Esophagus mucosa (tissue), 1 donor: ENCODE measurements around the gene CLBA1. TPM values are rescaled to one million over a fixed set of nuclear protein-coding genes. Genes with fewer than 3 reads are reported as not detected.
A peak's percentile ranks its signal among the peaks of the same experiment; 100 is the strongest.

Experiments used
- ATAC-seq: fragments of 200-7000 bp; cut with Tn5 transposase; one replicate; pipeline ENCODE4 v1.9.1; 2020
- total RNA-seq: library from RNA; stranded (reverse); gene quantifications from one replicate; pipeline ENCODE4 v1.2.4, GENCODE V29; 2023
- donor health status: DM: yes; HTN: yes; CAD: no.

Gene CLBA1
- total RNA-seq, 1 donor from 2014 or later = 8.2 TPM

DNA sequence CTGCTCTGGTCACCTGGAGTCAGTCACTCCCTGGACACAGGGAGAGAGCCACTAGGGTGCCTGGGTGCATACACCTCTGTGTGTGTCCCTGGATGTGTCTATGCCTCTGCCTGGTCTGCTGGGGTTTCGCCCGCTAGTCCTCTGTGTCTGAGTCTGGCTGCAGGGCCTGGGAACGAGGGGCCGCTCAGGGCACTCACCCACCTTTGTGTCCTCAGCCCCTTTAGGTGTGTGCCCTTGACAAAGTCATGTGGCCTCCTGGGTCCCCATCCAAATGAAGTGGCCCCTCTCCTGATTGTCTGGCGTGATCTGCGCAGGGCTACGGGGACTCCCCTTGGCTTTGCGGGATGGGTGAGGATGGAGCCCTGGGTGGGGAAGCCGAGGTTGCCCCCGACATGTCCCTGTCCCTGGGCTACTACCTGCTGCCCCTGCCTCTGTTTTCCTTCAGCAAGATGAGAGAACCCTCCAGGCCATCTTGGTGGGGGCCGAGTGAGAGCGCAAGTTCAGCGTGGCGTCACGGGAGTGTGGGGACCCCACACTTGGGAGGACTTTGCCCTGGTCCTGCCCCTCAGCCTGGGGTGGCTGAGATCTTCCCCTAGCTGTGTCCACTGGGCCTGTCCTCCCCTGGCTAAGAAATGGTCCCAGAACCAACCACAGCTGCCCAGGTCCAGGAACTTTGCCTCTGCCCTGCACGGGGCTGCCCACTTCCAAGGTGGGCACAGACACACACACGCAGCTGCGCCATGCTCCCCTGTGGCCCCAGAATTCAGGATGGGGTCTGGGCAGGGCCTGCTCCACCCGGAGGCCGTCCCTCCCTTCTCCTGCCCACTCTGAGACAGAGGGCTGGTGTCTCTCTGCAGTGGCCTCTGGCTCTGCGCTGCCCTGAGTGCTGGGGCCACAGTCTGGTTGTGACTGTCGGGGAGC, 4.7 kb upstream of the CLBA1 start:
- no peak for ATAC-seq

DNA sequence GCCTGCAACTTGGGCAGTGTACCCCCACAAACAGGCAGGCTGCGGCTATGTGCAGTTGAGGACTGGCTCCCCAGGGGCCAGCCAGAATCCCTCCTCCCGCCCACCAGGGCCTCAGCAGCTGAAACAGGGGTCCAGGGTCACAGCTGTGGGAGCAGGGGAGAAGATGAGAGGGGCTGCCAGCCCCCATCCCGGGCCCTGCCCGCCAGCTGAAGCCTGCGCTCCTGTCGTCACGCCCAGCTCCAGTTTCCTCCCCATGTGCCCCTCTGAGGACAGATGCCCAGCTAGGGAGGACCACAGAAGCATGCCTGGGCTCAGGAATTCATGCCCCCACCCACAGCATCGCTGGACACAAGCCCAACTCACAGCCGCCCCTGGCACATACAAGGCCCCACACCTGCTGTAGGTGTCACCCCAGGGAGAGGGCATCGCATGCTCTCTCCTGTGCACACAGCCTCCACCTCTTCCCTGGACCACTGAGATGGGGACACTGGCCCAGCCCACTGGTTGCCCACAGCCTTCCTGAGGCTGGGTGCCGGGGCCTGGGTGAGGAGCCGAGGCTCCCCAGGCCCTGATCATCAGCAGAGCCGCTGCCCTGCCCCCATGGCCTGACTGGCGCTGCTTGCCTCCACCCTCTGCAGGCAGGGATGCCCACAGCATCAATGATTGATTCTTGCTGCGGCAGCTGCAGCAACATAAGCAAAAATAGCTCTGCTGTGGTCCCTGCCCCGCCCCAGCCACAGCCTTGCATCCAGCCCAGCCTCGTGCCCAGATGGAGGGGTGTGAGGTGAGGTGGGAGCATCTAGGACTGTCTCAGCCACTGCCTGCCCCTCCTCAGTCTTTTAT, 3.7 kb upstream of the CLBA1 start:
- no peak for ATAC-seq

DNA sequence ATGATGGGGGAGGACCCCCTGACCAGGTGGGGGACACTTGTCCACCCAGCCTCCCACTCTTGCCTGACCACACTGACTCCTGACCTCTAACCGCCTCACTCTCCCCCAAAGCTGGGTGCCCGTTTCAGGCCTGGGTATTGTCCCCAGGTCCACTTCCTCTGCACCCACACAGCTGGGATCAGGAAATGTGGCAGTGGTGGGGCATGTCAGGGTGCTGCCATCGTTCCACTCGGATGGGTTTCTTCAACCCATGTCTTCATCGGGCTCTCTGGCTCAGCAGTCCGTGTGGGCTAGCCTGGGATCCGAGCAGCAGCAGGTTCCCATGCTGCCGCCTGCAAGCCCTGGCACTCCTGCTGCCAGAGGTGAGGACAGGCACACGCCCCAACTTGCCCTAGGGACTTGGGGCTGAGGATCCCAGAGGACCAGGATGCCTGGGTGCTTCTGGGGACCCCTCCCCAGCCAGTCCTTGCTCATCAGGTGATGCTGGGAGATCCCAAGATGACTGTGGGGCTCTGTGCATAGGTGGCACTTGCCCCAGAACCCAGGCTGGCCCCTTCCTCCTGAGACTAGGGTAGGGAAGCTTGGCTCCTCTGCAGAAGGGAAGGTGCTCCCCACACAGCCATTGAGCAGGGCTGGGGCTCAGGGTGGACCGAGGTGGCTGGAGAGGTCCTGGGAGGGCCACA, 2.9 kb upstream of the CLBA1 start:
- no peak for ATAC-seq

DNA sequence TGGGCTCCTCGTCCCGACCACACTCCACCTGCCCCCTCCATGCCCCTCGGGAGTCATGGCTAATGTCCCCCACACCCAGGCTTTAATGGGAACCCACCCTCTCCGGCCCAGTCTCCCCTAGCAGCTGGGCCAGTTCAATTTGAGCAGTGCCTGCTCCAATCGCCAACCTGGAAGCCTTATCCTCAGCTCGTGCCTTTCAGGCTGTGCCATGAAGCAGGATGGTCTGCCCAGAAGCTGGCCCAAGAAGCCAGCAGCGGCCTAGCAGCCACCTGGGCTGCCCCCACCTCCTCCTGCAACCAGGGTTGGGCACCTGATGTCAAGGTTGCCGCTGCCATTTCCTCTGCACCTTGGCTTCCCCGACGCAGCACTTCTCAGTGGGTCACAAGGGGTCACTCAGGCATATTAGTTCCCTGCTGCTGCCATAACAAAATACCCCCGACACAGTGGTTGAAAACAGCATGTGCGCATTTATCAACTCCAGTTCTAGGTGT, 2.3 kb upstream of the CLBA1 start:
- ATAC-seq = no peak

DNA sequence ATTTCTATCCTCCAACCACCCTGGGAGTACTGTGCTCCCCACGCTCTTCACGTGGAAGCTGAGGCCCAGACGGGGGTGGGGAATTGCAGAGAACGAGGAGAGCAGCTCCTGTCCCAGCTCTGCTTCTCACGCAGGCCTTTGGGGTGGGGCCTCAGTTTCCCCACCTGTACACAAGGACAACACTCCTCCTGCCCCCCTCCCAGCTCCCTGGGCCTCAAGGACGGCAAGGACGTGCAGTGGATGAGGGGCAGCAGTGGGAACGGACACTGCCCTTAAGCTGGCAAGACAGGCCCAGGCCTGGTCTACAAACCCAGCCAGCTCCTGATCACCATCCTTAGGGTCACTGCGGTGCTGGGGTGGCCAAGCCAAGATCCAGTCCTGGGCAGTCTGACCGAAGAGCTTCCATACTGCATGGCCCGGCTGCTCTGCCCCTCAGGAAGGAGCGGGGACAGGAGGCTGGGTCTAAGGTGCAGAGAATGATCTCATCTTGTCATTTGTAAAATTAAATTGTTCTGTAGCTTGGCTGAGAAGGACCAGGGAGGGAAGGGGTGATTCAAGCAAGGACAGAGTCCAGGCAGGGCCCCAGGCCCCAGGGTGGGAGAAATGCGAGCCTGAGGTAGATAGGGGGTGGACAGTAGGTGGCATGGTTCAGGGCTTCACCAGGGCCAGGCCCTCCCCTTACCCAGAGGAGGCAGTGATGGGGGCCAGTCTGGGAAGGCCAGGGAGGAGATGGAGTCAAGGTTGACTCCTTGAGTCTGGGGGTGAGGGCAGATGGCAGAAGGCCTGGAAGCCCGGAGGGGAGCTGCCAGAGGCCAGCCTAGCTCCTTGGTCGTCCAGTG, 1.3 kb upstream of the CLBA1 start:
- ATAC-seq = no peak

DNA sequence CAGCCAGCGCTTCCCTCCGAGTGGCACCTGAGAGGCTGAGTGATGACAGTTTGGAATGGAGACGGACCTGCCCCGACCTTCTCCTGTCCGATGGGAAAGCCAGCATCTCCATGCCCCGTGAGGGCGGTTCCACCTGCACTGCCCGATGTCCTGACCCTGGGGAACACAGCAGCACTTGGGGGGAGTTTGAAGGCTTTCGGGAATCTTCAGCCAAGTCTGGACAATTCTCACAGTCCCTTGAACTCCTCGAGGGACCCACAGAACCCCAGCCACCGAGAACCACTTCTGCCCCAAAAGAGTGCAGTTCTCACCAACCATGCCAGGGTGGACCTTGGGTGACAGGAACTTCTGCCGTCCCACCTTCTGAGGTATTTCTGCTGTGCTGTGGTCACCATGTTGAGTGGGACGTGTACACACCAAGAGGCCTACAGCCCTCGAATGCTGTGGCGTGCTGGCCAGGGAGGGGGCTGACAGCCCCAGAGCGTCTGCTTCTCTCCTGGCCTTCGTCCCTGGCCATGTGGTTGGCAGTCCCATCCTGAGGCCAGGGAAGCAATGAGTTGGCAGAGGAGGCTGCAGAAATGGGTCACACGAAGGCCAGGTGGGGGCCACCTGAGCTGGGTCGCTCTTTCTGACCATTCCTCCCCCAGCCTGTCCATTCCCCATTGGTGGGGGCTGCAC, 1.0 kb downstream of the CLBA1 start:
- peak; percentile 1 for ATAC-seq

DNA sequence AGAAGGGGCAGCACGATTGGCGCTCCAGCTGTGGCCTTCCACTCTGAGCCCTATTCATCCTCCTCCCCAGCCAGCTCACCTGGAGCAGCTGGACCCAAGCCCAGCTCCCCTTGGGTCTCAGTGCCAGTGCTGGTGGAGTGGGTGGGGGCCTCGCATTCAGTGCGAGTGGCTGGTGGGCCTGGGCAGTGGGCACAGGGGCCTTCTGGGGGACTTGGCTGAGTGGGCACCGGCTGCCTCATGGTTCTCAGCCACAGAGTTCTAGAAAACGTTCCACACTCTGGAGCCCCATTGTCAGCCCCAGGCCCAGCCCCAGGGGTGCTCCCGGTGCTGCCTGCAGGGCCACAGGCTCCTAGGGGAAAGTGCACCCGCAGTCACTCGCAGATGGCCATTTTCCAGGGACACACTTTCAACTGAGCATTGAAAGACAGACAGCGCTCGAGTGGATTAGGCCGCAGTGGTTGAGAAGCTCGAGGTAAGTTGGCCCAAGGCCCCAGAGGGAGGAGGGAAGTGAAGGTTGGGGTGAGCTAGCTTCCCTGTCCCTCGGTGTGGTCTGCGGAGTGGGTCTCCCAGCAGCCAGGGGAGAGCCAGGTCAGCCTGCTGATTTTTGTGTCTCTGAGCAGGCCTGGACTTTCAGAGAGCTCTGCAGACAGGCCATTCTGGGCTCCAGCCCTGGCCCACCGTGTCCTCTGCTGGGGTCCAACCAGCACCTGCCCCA, 3.8 kb downstream of the CLBA1 start:
- no peak for ATAC-seq

DNA sequence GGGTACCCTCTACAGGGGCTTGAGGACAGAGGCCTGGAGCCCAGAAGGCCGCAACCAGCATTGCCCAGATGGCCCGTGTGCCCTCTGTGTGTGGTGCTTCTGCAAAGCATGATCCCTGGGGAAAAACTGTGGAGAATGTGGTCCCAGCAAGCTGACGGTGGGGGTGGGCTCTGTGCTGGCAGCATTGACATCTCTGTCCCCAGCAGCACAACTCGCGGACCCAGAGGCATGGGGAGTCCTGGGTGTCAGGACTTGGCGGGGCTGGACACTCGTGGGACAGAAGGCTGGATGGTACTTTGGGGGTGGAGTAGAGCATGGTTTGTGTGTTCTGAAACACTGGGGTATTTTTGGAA, 4.3 kb downstream of the CLBA1 start:
- ATAC-seq = no peak

DNA sequence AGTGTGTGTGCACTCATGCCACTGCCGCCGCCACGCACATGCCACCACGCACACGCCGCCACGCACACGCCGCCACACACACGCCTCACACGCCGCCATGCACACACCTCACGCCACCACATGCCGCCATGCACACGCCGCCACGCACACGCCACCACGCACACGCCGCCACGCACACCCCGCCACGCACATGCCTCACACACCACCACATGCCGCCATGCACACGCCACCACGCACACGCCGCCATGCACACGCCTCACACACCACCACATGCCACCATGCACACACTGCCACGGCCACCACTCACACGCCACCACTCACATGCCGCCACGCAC, 6.3 kb downstream of the CLBA1 start:
- no peak for ATAC-seq

DNA sequence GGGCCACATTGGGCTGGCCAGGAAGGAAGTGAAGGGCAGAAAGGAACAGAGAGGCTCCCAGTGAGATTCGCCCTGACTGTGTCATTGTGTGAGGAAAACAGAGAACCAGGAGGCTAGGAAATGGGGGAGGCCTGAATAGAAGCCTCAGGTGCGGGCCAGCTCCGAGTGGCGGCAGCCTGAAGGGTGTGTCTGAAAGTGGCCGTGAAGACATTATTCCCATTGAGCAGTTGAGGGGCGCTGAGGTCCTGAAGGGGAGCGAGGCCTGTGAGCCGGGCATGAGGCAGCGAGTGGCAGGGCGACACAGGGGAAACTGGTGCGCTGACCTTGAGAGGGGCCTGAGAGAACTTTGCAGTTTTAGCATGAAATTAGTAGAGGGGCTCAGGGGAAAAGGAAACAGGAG, 6.9 kb downstream of the CLBA1 start:
- no peak for ATAC-seq

DNA sequence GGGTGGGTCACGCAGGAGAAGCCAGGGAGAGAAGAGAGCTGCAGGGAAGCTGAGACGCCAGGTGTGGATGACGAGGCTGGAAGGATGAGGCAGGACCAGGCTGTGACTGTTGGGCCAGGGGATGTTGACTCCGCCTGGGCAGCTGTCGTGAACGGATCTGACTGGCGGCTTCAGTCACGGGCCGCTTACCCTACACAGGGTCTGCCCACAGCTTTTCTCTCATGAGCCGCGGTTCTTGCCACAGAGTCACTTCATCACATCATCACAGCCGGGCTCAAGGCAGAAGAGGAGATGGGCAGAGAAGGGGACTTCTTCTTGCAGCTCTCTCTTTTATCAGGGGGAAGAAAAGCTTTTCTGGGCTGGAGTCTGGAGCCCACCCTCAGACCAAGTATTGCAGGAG, 7.7 kb downstream of the CLBA1 start:
- no peak for ATAC-seq

DNA sequence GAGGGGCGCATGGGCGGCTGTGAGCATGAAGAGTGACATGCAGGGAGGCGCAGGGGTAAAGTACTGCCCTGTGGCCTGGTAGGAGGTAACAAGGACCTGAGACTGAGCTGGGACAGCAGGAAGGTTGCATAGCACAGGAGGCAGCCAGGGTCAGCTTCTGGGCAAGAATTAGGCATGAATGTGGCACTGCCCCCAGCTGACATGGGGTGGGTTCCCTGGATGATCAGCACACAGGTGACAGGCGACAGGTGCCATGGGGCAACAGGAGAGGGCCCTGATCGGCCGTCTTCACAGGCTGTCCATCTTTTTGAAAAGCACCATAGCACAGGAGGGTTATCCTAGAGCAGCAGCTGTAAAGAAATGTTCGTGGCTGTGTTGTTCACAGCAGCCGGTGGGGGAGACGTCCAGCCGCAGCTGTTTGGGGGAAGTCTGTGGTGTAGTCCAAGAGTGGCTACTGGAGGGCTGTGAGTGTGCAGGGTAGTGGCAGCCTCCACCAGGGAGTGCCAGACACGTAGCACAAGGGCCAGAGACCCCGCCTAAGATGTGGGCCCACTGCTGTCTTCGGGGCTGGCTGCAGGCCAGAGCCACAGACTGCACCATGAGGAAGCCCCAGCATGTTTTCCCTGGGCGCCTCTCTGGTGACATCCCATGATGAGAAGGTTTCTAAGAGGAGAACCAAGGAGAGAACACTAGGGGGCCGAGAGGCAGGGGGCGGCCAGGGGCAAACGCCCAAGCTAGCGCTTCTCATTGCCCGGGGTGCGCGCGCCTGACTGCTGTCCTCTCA, 8.4 kb downstream of the CLBA1 start:
- ATAC-seq = no peak

DNA sequence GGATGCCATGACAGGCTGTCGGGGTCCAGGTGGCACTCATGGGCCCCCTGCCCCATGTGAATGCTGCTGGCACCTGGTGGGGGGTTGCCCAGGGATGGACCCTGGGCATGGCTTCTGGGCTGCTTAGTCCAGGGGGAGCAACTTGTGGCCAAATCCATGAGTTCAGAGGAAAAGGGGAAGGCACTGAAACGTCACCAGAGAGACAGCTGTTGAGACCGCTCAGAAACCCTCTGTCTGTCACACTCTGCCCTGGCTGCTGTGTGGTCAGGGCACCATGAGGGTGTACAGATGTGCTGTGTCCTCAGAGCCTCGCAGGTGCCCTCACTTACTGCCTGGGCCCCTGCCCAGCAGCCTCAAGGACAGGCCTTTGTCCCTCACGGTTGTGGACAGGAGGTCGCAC, 9.4 kb downstream of the CLBA1 start:
- ATAC-seq = no peak

DNA sequence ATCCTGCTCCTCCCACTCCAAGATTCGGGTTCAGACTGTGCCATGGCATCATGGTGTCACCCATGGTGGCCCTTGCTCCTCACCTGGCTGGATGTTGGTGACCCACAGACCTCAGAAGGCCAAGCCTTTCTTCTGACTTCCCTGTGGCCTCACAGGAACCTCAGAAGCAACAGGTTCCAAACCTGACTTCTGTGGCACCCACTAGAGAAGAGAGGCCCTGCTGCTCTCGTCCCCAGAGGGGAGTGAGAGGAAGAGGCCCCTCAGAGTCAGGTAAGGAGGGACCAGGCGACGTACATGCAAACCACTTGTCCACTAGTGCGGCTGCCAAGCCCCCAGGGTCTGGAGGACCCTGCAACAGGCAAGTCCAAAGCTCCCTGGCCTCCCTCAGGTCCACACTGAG, 10.4 kb downstream of the CLBA1 start:
- ATAC-seq = no peak

DNA sequence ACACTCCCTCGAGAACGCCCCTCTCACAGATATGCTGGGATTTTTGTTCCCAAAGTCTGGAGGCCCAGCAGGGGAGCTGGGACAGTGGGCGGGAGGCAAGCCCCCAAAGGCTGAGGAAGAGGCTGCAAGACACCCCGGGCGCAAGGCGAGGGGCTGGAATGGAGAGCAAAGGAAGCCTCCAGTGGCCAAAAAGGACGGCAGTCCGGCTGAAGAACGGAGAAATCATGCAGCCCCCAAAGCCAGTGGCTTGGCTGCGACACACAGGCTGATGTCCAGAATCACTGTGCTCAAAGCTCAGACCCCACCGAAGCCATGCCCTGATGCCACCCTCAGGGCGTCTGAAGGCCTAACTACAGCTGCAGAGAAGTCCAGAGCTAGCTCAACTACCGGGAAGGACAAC, 10.9 kb downstream of the CLBA1 start:
- ATAC-seq = no peak

DNA sequence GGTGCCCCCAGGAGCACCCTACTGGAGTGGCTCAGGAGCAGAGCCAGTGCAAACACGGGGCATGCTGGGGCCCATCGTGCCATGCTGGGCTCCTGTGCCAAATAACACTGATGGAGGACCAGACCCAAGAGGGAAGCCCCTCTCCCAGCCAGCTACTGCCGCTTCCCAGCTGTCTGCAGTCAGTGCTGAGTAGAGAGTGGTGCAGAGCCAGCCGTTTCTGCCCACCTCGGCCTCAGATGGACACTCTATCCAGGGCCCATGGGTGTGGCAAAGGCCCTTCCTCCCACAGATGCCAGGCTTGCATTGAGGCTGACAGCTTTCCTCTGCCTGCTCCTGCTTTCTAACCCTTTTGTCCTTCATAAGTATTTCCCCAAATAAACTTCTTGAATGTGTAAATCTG, 13.2 kb downstream of the CLBA1 start:
- ATAC-seq = peak; percentile 17

DNA sequence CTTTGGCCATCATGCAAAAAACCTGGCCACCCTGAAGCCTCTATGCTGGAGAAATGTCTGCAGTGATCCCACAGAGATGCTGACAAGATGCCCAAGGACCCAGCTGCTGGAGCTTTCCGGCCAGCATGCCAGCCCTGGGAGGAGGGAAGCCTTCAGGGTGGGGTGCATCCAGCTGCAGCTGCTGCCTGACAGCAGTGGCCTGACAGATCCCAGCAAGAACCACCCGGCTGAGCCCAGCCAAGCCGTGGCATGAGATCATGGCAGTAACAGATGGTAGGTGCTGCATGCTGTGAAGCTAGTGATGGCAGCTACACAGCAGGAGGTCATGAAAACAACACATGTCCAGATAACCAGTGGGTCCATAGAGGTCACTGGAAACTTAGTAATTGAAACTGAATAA, 13.8 kb downstream of the CLBA1 start:
- no peak for ATAC-seq

DNA sequence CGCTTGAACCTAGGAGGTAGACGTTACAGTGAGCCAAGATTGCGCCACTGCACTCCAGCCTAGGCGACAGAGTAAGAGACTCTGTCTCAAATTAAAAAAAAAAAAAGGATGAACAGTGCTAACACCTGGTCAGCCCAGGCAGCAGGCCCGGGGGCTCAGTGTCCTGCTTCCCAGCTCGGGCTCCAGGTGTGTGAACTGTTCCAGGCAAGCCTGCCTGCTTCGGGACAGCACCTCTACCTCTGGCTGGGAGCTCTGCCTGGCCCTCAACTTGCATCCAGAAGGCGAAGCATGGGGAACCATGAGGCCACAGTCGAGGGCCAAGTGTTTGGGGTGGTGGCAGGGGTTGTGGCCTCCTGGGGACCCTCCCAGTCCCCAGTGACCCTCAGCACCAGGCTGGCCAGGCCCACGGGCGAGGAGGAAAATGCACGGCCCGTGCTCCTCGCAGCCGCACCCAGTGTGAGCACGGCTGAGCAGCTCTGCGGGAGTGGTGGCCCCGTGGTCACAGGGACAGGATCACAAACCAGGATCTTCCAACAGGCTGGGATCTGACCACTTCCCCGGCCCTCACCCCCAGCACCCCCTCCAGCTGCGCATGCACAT, 19.8 kb downstream of the CLBA1 start:
- peak; percentile 40 for ATAC-seq

DNA sequence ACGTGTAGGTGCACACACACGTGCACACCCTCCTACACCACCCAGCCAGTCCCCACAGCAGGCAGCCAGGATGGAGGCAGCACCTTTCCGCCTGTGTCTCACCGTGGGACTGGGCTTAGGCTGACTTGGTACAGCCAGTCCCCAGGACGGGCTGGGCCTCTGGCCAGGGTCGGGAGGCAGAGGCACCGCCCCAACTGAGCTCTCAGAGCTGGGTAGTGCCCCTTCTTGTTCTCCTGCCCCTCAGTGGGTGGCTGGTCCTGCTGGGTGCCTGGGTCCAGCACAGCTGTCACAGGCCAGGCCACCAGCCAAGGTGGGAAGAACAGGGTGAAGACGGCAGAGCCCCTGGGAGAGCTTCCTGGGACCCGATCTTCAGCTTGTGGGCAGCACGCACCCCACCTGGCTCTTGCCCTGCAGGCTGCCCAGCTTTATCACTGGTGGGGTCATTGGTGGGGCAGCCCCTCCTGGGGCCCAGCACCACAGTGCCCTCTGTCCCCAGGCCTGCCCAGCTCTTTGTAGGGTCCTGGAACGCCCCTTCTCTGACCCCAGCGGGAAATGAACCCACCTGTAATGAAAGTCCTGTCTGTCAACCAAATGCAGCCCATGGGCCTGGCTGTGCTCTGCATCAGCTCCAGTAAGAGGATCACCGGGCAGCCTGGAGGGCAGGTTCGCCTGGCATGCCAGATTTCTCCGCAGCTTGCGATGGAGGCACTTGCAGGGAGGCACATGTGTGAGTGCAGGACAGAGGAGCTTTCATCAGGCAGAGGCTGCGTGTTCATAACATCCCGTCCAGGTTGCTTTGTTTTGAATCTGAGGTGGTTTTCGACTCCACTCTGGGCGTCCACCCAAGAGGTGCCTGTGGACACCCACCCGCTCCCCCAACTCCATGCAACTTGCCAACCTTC, 20.6 kb downstream of the CLBA1 start:
- ATAC-seq = peak; percentile 35
